DMS114 treated with DMSO at 0.1 percent for 48 hours (cell line): ENCODE results near the gene PXDN.

ENCODE experiments used
- DNase-seq: peaks from one replicate; lab custom pipeline; 2025; ENCODE audit not compliant: unreplicated experiment; lab: John Stamatoyannopoulos, UW

Gene PXDN

DNA sequence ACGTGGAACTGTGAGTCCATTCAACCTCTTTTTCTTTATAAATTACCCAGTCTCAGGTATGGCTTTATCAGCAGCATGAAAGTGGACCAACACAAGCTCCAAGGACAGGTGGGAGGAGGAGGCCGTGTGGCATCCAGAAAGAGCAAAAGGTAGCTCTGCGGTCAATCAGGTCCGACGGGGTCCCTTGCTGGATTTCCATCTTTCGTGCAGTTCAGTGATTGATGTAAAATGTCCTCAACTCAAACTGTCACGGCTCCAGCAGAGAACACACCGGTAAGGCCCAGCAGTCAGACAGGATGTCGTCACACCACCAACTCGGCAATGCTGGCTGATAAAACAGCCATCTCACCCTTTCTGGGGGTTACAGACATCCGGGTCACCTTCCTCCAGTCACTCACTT, 123.3 kb downstream of the PXDN start:
- no peak for DNase-seq

- no peak for DNase-seq
These were observed 124.2 kb downstream of the PXDN start for GRCh38 chr2:1620081-1620480.

GRCh38 chr2:1619556-1619955, 124.8 kb downstream of the PXDN start:
- DNase-seq = no peak

- DNase-seq = no peak
These were observed 125.3 kb downstream of the PXDN start for GRCh38 chr2:1618974-1619373.

DNA sequence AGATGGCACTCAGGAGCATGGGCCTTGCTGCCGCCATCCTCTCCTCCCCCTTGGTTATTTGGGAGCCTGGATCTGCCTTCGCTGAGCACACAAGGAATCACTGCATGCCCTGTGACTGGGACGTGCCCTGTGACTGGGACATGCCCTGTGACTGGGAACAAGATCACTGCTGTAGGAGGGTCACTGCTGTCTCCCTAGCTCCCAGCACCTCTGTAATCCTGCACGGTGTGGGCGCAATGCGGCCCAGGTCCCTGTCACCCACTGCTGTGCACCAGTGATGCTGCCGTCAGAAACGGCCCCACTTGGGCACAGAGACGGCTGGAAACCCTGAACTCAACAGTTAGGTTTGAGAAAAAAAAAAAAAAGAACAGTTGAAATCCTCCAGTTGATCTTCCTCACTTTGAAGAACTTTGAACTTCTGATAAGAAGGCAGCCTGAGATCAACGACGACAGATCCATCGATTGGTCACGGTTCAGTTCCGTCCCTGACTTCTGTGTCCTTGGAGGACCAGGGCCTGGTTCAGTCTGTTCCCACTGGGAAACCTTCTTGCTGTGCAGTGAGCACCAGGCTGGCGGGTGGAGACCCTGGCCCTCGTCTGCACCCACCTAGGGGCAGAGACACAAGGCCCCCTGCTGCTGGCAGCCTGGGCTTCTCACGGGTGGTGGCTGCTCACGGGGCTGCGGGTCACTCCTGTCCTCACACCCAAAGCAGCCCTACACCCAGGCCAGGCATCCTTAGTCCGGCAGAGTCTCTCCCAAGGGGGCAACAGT, 125.9 kb downstream of the PXDN start:
- DNase-seq = no peak

DNA sequence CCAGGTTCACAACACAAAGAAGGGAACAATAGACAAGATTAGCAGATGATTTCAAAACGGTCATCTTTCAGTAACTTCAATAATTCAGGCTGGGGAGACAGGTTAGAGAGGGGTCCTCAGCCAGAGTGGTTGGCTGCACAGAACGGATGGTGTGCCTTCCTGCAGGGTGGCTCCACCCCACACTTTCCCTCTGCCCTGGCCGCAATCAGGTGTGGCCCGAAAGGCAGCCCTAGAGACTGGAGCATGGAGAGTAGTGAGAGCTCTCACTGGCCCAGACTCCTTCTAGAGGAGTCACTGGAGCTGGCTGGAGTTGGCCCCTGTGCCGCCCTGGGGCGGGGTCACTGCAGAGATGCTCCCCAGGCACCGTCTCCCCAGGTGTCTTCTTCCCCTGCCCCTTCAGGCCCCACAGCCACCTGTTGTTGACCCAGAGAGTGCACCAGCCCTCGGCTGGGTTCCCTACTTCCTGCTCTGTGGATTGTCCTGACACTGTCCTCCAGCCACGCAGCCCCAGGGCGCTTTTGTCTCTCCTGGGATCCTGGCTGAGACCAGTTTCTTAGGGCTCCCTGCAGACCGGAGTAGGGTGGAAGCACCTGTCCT, 126.8 kb downstream of the PXDN start:
- no peak for DNase-seq

DNA sequence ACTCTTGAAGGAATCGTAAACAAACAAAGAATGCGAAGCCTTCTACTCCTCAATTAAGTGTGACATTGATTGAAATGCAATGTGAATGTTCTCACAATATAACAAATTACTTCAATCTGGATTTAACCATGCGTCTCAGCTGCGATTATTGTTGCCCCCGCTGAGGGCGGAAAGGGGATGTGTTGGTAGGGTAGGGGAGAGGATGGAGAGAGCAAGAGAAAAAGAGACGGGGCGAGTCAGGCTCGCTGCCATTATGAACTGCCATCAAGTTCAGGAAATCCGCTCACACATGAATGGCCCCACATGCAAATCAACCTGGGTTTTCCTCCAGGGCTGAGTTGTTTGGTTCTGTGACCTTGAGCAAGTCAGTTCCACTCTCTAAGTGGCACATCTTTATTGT, 129.8 kb downstream of the PXDN start:
- no peak for DNase-seq

DNA sequence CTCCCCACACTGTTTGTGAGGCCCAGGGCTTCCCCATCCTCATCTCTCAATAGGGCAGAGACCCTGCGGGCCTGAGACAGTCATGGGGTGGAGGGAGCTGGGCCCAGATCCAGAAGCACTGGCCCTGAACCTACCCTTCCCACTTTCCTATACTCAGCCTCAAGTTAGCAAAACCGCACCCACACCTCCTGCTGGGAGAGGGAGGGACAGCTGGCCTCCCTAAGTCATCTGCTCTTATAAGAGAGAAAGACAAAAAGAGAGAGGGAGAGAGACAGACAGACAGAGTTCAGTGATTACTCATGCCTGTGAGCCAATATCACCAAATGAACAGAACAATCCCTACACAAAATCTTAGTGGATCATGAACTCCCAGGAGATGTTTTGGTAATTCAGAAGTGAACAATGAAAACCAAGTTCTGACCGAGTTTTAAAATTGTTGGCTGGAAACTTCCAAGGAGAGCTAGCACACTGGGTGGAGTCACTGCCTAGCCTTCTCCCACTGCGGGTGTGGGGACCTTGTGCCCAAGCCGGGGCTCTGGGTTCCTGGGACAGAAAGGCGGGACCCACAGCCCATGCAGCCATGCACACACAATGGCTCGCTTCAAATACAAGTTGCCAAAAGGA, 130.5 kb downstream of the PXDN start:
- DNase-seq = no peak

- no peak for DNase-seq
These were observed 131.3 kb downstream of the PXDN start for GRCh38 chr2:1613078-1613445.

- DNase-seq = no peak
These were observed 131.8 kb downstream of the PXDN start for GRCh38 chr2:1612391-1613077.

GRCh38 chr2:1611886-1612285, 132.4 kb downstream of the PXDN start:
- DNase-seq = no peak

DNA sequence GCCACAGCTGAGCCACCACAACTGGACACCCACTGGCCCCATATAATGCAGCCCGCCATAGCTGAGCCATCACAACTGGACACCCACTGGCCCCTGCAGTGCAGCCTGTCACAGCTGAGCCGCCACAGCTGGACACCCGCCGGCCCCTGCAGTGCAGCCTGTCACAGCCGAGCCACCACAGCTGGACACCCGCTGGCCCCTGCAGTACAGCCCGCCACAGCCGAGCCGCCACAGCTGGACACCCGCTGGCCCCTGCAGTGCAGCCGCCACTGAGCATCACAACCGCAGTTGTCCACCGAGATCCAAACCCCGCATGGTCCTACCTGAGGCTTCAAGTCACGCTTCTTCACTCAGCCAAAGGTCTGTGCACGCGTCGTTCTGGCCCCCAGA, 134.2 kb downstream of the PXDN start:
- DNase-seq = no peak

DNA sequence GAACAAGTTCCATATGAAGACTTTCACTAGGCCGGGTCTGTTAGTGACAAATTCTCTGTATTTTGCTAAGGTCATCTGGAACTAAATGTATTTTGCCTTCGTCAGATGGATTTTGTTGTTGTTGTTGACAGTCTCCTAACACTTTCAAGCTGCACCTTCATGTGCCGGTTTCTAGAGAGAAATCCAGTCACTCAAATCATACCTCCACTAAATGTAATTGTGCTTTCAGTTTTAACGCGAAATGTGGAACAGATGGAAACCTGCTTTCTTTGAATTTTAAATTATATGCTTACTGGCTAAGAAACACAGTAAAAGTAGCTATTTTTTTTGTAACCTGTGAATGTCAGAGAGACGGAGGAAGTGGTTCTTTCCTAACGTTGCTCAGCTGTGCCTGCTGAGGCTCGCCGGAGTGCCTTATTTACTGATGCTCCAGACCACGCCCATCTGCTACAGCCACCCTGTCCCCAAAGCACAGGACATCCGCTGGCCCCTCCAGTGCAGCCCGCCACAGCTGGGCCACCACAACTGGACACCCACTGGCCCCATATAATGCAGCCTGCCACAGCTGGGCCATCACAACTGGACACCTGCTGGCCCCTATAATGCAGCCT, 134.7 kb downstream of the PXDN start:
- DNase-seq = no peak

- DNase-seq = no peak
These were observed 135.3 kb downstream of the PXDN start for GRCh38 chr2:1609040-1609439.

DNA sequence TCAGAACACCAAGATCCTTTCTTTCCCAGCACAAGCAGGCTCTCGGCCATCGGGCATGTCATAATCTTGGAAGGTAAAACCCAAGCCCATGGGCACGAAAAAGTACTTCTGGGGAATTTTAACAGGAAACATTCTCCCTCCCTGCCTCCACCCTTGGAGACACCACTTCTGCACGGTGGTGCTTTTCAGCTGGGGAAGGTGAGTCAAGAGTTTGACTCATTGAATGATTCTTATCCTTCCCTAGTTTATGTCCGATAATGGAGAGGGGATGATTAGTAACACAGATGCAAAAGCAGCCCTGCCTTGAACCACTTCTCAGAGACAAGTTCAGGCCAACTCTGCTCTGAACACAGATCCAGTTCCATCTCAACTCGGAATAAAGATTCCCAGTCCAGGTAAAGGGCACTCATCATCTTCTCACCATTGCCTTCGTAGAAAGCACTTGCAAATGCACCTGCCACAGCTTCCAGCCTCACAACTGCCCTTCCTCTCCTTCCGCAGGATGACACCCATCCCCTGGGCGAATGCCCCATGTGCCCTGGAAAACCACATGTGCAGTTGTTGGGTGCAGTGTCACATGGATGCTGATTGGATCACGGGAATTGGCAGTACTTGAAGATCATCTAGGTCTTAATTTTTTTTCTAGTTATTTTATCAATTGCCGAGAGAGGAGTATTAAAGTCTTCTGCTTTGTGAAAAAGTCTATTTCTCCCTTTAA, 136.2 kb downstream of the PXDN start:
- no peak for DNase-seq

GRCh38 chr2:1607236-1607920, 136.9 kb downstream of the PXDN start:
- DNase-seq = no peak

GRCh38 chr2:1606421-1607235, 137.7 kb downstream of the PXDN start:
- DNase-seq = no peak

DNA sequence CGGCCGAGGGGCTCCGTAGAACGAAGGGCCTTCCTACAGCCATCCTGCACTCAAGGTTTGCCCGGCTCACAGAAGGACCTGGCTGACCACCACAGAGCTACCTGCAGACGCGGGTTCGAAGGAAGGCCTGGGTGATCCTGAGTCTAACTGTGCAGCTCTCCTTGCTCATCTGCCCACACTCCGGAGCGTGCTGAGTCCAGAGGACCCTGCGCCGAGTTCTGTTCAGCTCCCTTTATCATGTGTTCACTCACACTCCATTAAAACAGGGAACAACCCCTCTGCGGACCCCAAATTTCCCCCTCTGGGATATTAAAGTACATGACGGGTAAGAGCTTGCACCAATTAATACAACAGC, 138.3 kb downstream of the PXDN start:
- no peak for DNase-seq
